Measurements from ENCODE around the gene RELL2. TPM values are rescaled to one million over a fixed set of nuclear protein-coding genes. Genes with fewer than 3 reads are reported as not detected.

RELL2 gene
- total and polyA plus RNA-seq, 4 donors: 7.3 to 37.3 (median 27.5) TPM

GRCh38 chr5:141618030-141618803 is 18.6 kb upstream of the RELL2 start:
- no peaks in the 10 kb centered on the region for H3K9me3 ChIP-seq (ENCODE audit: control insufficient read depth, insufficient read depth, low read length)
- H3K27ac ChIP-seq (ENCODE audit: low read depth, low read length): peak overlapping the region; percentile 62
- no peaks in the 10 kb centered on the region for H3K27me3 ChIP-seq (ENCODE audit: control insufficient read depth, insufficient read depth, low read length)
- peak in 2 of 6 donors; percentile 51 for DNase-seq (ENCODE audit: low read depth in 4 of 6, low spot score in 6 of 6)
- H3K36me3 ChIP-seq (ENCODE audit: control insufficient read depth, insufficient read depth, low read length): peaks cover 15% of the 10 kb centered on the region
- under 1% methylated on average over 36 of the region's 36 CpGs for WGBS (ENCODE audit: insufficient coverage)
- H3K4me3 ChIP-seq (ENCODE audit: low read depth, low read length): peak overlapping the region; percentile 84
- H3K4me1 ChIP-seq (ENCODE audit: control insufficient read depth, insufficient read depth, low read length): peaks cover 7% of the 10 kb centered on the region

DNA sequence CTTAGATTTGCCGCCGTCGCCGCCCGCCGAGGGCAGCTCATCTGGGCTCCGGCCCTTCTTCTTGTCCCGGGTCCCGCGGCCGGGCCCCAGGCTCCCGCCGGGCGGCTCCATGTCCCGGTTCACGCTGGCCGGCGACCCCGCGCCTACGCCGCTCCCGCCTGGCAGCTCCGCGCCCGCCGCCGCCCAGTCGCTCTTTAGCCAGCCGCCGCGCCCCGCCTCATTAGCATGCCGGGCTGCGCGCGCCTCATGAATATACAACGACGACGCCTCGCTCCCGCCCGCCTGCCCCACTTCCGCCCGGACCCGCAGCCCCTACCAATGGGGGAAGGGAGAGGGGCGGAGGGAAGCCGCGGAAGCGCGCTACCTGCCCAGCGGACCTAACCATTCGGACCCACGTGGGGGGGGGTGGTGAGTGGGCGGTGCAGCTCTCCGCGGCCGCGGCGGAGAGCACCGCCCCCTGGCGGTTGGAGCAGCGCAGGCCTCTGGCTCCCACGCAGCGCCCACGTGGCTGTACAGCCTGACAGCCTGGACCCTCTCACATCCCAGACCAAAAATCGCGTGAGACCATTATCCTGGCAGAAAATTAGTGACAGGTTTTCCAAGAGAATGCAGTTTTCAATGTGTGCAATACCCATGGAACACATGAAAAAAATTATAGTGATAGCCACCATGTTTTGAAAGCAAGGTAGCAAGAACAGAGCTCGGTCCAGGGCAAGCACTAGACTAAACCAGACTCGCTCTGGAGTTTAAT is 17.8 kb upstream of the RELL2 start, which contains the start of gene DIAPH1:
DIAPH1 (minus strand) TSS at position 197 of the 751 bp plus-strand sequence; CDS start at position 111, 86 bp downstream.
- Histone ChIP-seq H3K9me3 (ENCODE audit: control insufficient read depth, insufficient read depth, low read length) (no peaks in the 10 kb centered on the region), H3K27ac (ENCODE audit: low read depth, low read length) (peak within 1 kb of the TSS; percentile 62), H3K36me3 (ENCODE audit: control insufficient read depth, insufficient read depth, low read length) (peaks cover 22% of the 10 kb centered on the region), H3K27me3 (ENCODE audit: control insufficient read depth, insufficient read depth, low read length) (no peaks in the 10 kb centered on the region), H3K4me3 (ENCODE audit: low read depth, low read length) (peak within 1 kb of the TSS; percentile 84), H3K4me1 (ENCODE audit: control insufficient read depth, insufficient read depth, low read length) (peaks cover 7% of the 10 kb centered on the region)
- 2% methylated on average over 70 of the region's 70 CpGs for WGBS (ENCODE audit: insufficient coverage)
- peak; percentile 82 to 99 (median 94) for DNase-seq (ENCODE audit: low read depth in 4 of 6, low spot score in 6 of 6)

DNA sequence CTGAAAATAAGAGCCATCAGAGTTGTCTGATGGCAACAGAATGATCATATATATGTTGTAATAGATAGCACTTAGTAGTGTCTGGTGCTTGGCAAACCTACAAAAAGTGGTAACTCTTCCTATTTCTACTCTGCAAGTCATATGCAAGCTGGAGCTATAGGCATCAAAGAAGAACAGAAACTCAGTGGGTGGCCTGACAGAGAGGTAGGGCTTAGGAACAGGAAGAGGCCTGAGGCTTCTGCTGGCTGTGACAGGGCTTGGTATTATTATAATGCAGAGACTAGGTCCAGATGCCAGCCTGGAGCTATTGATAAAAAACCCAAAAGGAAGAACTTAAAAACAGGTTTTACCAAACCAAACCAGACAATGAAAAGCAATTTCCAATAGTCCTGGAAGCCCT is 13.6 kb upstream of the RELL2 start:
- no peaks in the 10 kb centered on the region for H3K27me3 ChIP-seq (ENCODE audit: control insufficient read depth, insufficient read depth, low read length)
- no peaks in the 10 kb centered on the region for H3K9me3 ChIP-seq (ENCODE audit: control insufficient read depth, insufficient read depth, low read length)
- H3K36me3 ChIP-seq (ENCODE audit: control insufficient read depth, insufficient read depth, low read length): peaks cover 57% of the 10 kb centered on the region
- H3K4me3 ChIP-seq (ENCODE audit: low read depth, low read length): no peak overlapping the region
- H3K27ac ChIP-seq (ENCODE audit: low read depth, low read length): no peak overlapping the region
- no peak for DNase-seq (ENCODE audit: low read depth in 4 of 6, low spot score in 6 of 6)
- peaks cover 4% of the 10 kb centered on the region for H3K4me1 ChIP-seq (ENCODE audit: control insufficient read depth, insufficient read depth, low read length)

- DNase-seq (ENCODE audit: low read depth in 4 of 6, low spot score in 6 of 6): no peak
- no peaks in the 10 kb centered on the region for H3K9me3 ChIP-seq (ENCODE audit: control insufficient read depth, insufficient read depth, low read length)
- no peak overlapping the region for H3K27ac ChIP-seq (ENCODE audit: low read depth, low read length)
- H3K27me3 ChIP-seq (ENCODE audit: control insufficient read depth, insufficient read depth, low read length): no peaks in the 10 kb centered on the region
- no peak overlapping the region for H3K4me3 ChIP-seq (ENCODE audit: low read depth, low read length)
- H3K36me3 ChIP-seq (ENCODE audit: control insufficient read depth, insufficient read depth, low read length): peaks cover 61% of the 10 kb centered on the region
- 77% methylated on average over 5 of the region's 5 CpGs for WGBS (ENCODE audit: insufficient coverage)
- H3K4me1 ChIP-seq (ENCODE audit: control insufficient read depth, insufficient read depth, low read length): no peaks in the 10 kb centered on the region
These were observed 13.2 kb upstream of the RELL2 start for GRCh38 chr5:141623611-141624010.

DNA sequence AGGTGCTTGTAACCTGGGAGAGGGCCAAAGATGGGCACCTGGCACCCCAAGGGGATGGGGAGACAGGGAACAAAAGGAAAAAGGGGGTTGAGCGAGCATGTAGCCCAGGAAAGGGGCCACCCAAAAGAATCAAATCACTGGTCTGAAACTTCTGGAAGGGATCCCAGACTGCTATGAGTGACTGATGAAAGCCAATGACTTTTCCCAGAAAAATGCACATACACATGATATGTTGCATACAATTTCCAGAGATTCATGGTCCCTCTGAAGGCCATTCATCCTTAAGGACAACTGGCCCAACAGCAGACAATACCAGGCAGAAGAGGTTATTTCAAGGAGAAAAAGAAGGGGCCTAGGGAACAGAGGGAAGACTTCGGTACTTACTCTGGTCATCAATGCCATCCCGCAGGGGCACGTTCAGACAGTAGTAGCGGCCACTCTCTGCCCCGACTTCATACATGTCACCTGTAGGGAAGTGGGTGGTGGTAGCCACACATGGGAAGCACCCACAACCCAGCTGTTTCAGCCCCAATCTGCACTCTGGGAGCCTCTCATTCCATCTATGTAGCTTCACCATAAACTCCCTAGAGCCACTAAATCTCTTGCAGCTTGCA is 8.5 kb upstream of the RELL2 start:
- 100% methylated on average over 4 of the region's 6 CpGs for WGBS (ENCODE audit: insufficient coverage)
- peaks cover 71% of the 10 kb centered on the region for H3K36me3 ChIP-seq (ENCODE audit: control insufficient read depth, insufficient read depth, low read length)
- no peaks in the 10 kb centered on the region for H3K4me1 ChIP-seq (ENCODE audit: control insufficient read depth, insufficient read depth, low read length)
- H3K4me3 ChIP-seq (ENCODE audit: low read depth, low read length): no peak overlapping the region
- no peak for DNase-seq (ENCODE audit: low read depth in 4 of 6, low spot score in 6 of 6)
- no peak overlapping the region for H3K27ac ChIP-seq (ENCODE audit: low read depth, low read length)
- no peaks in the 10 kb centered on the region for H3K27me3 ChIP-seq (ENCODE audit: control insufficient read depth, insufficient read depth, low read length)
- H3K9me3 ChIP-seq (ENCODE audit: control insufficient read depth, insufficient read depth, low read length): no peaks in the 10 kb centered on the region

- Histone ChIP-seq H3K4me1 (ENCODE audit: control insufficient read depth, insufficient read depth, low read length) (peaks cover 6% of the 10 kb centered on the region), H3K4me3 (ENCODE audit: low read depth, low read length) (no peak overlapping the region), H3K27me3 (ENCODE audit: control insufficient read depth, insufficient read depth, low read length) (no peaks in the 10 kb centered on the region), H3K36me3 (ENCODE audit: control insufficient read depth, insufficient read depth, low read length) (peaks cover 55% of the 10 kb centered on the region), H3K27ac (ENCODE audit: low read depth, low read length) (no peak overlapping the region), H3K9me3 (ENCODE audit: control insufficient read depth, insufficient read depth, low read length) (no peaks in the 10 kb centered on the region)
- no peak for DNase-seq (ENCODE audit: low read depth in 4 of 6, low spot score in 6 of 6)
- WGBS (ENCODE audit: insufficient coverage): no CpG with 5 or more reads among the region's 5 CpGs
These were observed 6.1 kb upstream of the RELL2 start for GRCh38 chr5:141630570-141631140.

GRCh38 chr5:141632650-141633049 is 4.1 kb upstream of the RELL2 start:
- DNase-seq (ENCODE audit: low read depth in 4 of 6, low spot score in 6 of 6): no peak
- H3K4me3 ChIP-seq (ENCODE audit: low read depth, low read length): no peak overlapping the region
- peaks cover 21% of the 10 kb centered on the region for H3K4me1 ChIP-seq (ENCODE audit: control insufficient read depth, insufficient read depth, low read length)
- 80% methylated on average over 1 of the region's 2 CpGs for WGBS (ENCODE audit: insufficient coverage)
- H3K36me3 ChIP-seq (ENCODE audit: control insufficient read depth, insufficient read depth, low read length): peaks cover 39% of the 10 kb centered on the region
- no peaks in the 10 kb centered on the region for H3K9me3 ChIP-seq (ENCODE audit: control insufficient read depth, insufficient read depth, low read length)
- peaks cover 3% of the 10 kb centered on the region for H3K27me3 ChIP-seq (ENCODE audit: control insufficient read depth, insufficient read depth, low read length)
- no peak overlapping the region for H3K27ac ChIP-seq (ENCODE audit: low read depth, low read length)

DNA sequence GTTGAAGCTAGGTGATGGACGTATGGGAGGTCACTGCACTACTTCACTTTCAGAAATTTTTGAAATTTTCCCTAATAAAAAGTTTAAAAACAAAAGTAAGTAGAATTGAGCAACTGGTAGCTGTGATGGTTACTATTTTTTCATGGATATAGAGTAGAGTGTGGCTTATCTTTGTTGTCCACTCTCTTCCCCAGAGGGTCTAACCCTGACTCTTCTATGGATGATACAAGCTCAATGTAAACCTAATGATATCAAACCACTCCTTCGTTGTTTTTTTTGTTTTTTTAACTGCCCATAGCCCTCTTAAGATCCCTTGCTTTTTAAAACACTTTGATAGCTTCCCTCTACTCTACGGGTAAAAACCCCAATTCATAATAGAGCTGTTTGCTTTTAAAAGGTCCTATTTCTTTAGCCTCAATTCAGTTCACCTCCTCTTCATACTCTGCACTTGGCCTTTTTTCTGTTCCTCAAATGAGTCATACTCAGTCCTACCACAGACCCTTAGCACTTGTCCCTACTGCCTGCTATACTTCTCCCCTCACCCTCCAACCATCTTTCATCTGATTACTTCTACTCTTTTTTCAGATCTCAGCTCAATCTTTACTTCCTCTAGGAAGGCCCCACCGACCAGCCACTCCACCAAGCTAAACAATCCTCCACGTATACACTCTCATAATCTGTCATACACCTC is 2.8 kb upstream of the RELL2 start:
- 97% methylated on average over 3 of the region's 5 CpGs for WGBS (ENCODE audit: insufficient coverage)
- Histone ChIP-seq H3K4me1 (ENCODE audit: control insufficient read depth, insufficient read depth, low read length) (peaks cover 31% of the 10 kb centered on the region), H3K27ac (ENCODE audit: low read depth, low read length) (no peak overlapping the region), H3K4me3 (ENCODE audit: low read depth, low read length) (no peak overlapping the region), H3K27me3 (ENCODE audit: control insufficient read depth, insufficient read depth, low read length) (peaks cover 16% of the 10 kb centered on the region), H3K9me3 (ENCODE audit: control insufficient read depth, insufficient read depth, low read length) (no peaks in the 10 kb centered on the region), H3K36me3 (ENCODE audit: control insufficient read depth, insufficient read depth, low read length) (peaks cover 25% of the 10 kb centered on the region)
- DNase-seq (ENCODE audit: low read depth in 4 of 6, low spot score in 6 of 6): no peak

- Histone ChIP-seq H3K4me3 (ENCODE audit: low read depth, low read length) (no peak overlapping the region), H3K27ac (ENCODE audit: low read depth, low read length) (no peak overlapping the region), H3K36me3 (ENCODE audit: control insufficient read depth, insufficient read depth, low read length) (peaks cover 24% of the 10 kb centered on the region), H3K4me1 (ENCODE audit: control insufficient read depth, insufficient read depth, low read length) (peaks cover 36% of the 10 kb centered on the region), H3K9me3 (ENCODE audit: control insufficient read depth, insufficient read depth, low read length) (no peaks in the 10 kb centered on the region), H3K27me3 (ENCODE audit: control insufficient read depth, insufficient read depth, low read length) (peaks cover 16% of the 10 kb centered on the region)
- 81% methylated on average over 5 of the region's 6 CpGs for WGBS (ENCODE audit: insufficient coverage)
- no peak for DNase-seq (ENCODE audit: low read depth in 4 of 6, low spot score in 6 of 6)
These were observed 2.1 kb upstream of the RELL2 start for GRCh38 chr5:141634720-141635119.

All from spinal cord (tissue), 10 donors.